ENCODE results near the gene KHSRP. TPM values are rescaled to one million over a fixed set of nuclear protein-coding genes. Genes with fewer than 3 reads are reported as not detected.

Gene KHSRP
- polyA plus RNA-seq, 1 donor = 280 TPM

Other genes starting within 250 kb of the KHSRP start
- gene MLLT1, start 144.8 kb downstream of the KHSRP start, polyA plus RNA-seq (ENCODE audit: insufficient read length) = 67.6 TPM
- gene ACER1, start 91.2 kb downstream of the KHSRP start, polyA plus RNA-seq (ENCODE audit: insufficient read length) = not detected
- gene CLPP, start 63.3 kb downstream of the KHSRP start, polyA plus RNA-seq (ENCODE audit: insufficient read length) = 47.5 TPM
- 35.1 TPM for gene ALKBH7, start 52.0 kb downstream of the KHSRP start, polyA plus RNA-seq (ENCODE audit: insufficient read length)
- 2.4 TPM for gene PSPN, start 48.9 kb downstream of the KHSRP start, polyA plus RNA-seq (ENCODE audit: insufficient read length)
- gene GTF2F1, start 31.6 kb downstream of the KHSRP start, polyA plus RNA-seq (ENCODE audit: insufficient read length) = 69.9 TPM
- gene SLC25A41, start 9.0 kb upstream of the KHSRP start, polyA plus RNA-seq (ENCODE audit: insufficient read length) = 1.0 TPM
- 70.8 TPM for gene SLC25A23, start 35.0 kb upstream of the KHSRP start, polyA plus RNA-seq (ENCODE audit: insufficient read length)
- 21.8 TPM for gene CRB3, start 39.5 kb upstream of the KHSRP start, polyA plus RNA-seq (ENCODE audit: insufficient read length)
- 36.7 TPM for gene DENND1C, start 57.0 kb upstream of the KHSRP start, polyA plus RNA-seq (ENCODE audit: insufficient read length)
- 27.6 TPM for gene TUBB4A, start 77.5 kb upstream of the KHSRP start, polyA plus RNA-seq (ENCODE audit: insufficient read length)
- 0.20 TPM for gene TNFSF9, start 106.2 kb upstream of the KHSRP start, polyA plus RNA-seq (ENCODE audit: insufficient read length)
- not detected for gene CD70, start 166.3 kb upstream of the KHSRP start, polyA plus RNA-seq (ENCODE audit: insufficient read length)
- gene TNFSF14, start 245.3 kb upstream of the KHSRP start, polyA plus RNA-seq (ENCODE audit: insufficient read length) = 0.07 TPM